Spleen (tissue), 11 donors: ENCODE measurements around the gene CFAP221. TPM values are rescaled to one million over a fixed set of nuclear protein-coding genes. Genes with fewer than 3 reads are reported as not detected.

ENCODE experiments used
- DNase-seq: peaks from one replicate; pipeline ENCODE4 v3.0.0-alpha.2; 2020
- H3K27ac ChIP-seq, 8 donors: fragments of 200-600 bp; sonication (generic) in 7 of 8; 1 replicate in 4 of 8; 2 replicates in 4 of 8; pipeline versions ENCODE4 v1.5.0 to v1.8.0; 2016 to 2021; ENCODE audit warnings: inconsistent platforms in 4 of 8, mild to moderate bottlenecking in 4 of 8, moderate library complexity in 1 of 8
- H3K27me3 ChIP-seq, 7 donors: fragments of 200-600 bp; sonication (generic) in 6 of 7; replicated peaks in 1 of 7; 1 replicate in 4 of 7; 2 replicates in 3 of 7; pipeline versions ENCODE4 v1.5.0 to v1.8.0; 2016 to 2021; ENCODE audit warnings: inconsistent platforms in 3 of 7, mild to moderate bottlenecking in 1 of 7
- H3K36me3 ChIP-seq, 6 donors: fragments of 200-600 bp; sonication (generic) in 5 of 6; 1 replicate in 4 of 6; 2 replicates in 2 of 6; pipeline versions ENCODE4 v1.5.0 to v1.8.0; 2016 to 2021; ENCODE audit warnings: inconsistent platforms in 2 of 6
- H3K4me1 ChIP-seq, 6 donors: fragments of 200-600 bp; sonication (generic) in 5 of 6; 1 replicate in 3 of 6; 2 replicates in 3 of 6; pipeline versions ENCODE4 v1.5.0 to v1.8.0; 2016 to 2021; ENCODE audit warnings: inconsistent platforms in 3 of 6
- H3K4me3 ChIP-seq, 8 donors: fragments of 200-600 bp; sonication (generic) in 7 of 8; 1 replicate in 4 of 8; 2 replicates in 4 of 8; pipeline versions ENCODE4 v1.5.0 to v1.8.0; 2016 to 2021; ENCODE audit warnings: inconsistent platforms in 4 of 8, mild to moderate bottlenecking in 4 of 8, moderate library complexity in 2 of 8
- H3K9me3 ChIP-seq, 8 donors: fragments of 200-600 bp; sonication (generic) in 7 of 8; 1 replicate in 4 of 8; 2 replicates in 4 of 8; pipeline versions ENCODE4 v1.5.0 to v1.8.0; 2016 to 2021; ENCODE audit warnings: inconsistent platforms in 4 of 8
- CTCF ChIP-seq, 11 experiments: fragments of 200-600 bp in 7 of 11; fragments of 450-650 bp in 4 of 11; sonication (generic) in 4 of 11; IDR thresholded peaks in 8 of 11; conservative IDR thresholded peaks in 3 of 11; 1 replicate in 7 of 11; 2 replicates in 4 of 11; pipeline versions ENCODE4 v1.4.0 to v1.8.0; 2016 to 2021; ENCODE audit warnings: antibody characterized with exemption in 11 of 11, inconsistent platforms in 4 of 11, mild to moderate bottlenecking in 1 of 11
- POLR2A ChIP-seq, 3 donors: fragments of 450-650 bp; IDR thresholded peaks; one replicate each; pipeline ENCODE4 v1.5.1; 2017; ENCODE audit warnings: antibody characterized with exemption in 3 of 3, mild to moderate bottlenecking in 1 of 3
- POLR2AphosphoS5 ChIP-seq, 3 donors: sonication (generic); formaldehyde crosslinking; IDR thresholded peaks; one replicate each; pipeline ENCODE4 v1.5.1; 2017; ENCODE audit warnings: antibody characterized with exemption in 3 of 3
- whole genome bisulfite sequencing, 5 donors: extraction: QIAGEN DNeasy Blood & Tissue Kit in 3 of 5; methylation state at CpG; one replicate each; pipeline versions ENCODE4 v1.1.5 to v1.1.7; 2013 to 2018; 5-methylcytosine and 5-hydroxymethylcytosine counted together
- intact Hi-C: fragments of 100-400 bp; cut with DNase I; formaldehyde crosslinking; loops from one replicate; pipeline ENCODE4 v1.15.0; 2023; ENCODE audit warnings: low total_unique reads
- polyA plus RNA-seq, 3 donors: library from polyadenylated mRNA; stranded (reverse); fragments of 200-250 nt; gene quantifications; one replicate each; pipeline ENCODE4 v1.2.1, GENCODE V29; 2013
- total RNA-seq, 7 donors: library from RNA; depleted of rRNA in 3 of 7; stranded (reverse); fragments of >200 nt in 3 of 7; fragmentation: NEBNext Ultra II Directional in 4 of 7; extraction: Animal tissue kit (Norgen Biotek cat#: 25700) in 4 of 7; gene quantifications; one replicate each; pipeline versions ENCODE4 v1.1.0 to v1.2.1, GENCODE V29; 2016 to 2021
- donor health status: healthy with polysubstance abuse.
- donor health status: DM: no; HTN: no; CAD: no; lungs with moderate emphysema.
- donor health status: DM: no; HTN: no; CAD: no.
- donor health status: Bipolar disorder and iron deficiency.
- donor health status: healthy.
- donor health status: DM: no; HTN: no; CAD: no.
- donor health status: DM: yes; HTN: yes; CAD: no.

The CFAP221 gene
- total and polyA plus RNA-seq, 10 donors: 0.06 to 1.5 (median 0.55) TPM; not detected in 2

- Histone ChIP-seq H3K27ac (no peak overlapping the region), H3K36me3 (peaks cover 0 to 32% (median 17%) of the 10 kb centered on the region in 6 donors), H3K4me1 (peaks cover 0 to 12% (median 0%) of the 10 kb centered on the region in 6 donors), H3K9me3 (no peaks in the 10 kb centered on the region), H3K4me3 (no peak overlapping the region), H3K27me3 (peaks cover 0 to 9% (median 0%) of the 10 kb centered on the region in 7 donors)
- 92 to 97% (median 94%) methylated on average over 4 to 7 of the region's 7 CpGs for WGBS, 5 donors
- no peak for TF ChIP-seq POLR2A (IDR thresholded peaks at IDR 0.05)
- DNase-seq: peak; percentile 71
- intact Hi-C loops: no loop called here
These were observed 148.1 kb downstream of the CFAP221 start for GRCh38 chr2:119692310-119692709.

- H3K27ac ChIP-seq: no peak overlapping the region
- peaks cover 0 to 26% (median 12%) of the 10 kb centered on the region in 6 donors for H3K36me3 ChIP-seq
- H3K9me3 ChIP-seq: no peaks in the 10 kb centered on the region
- peak; percentile 43 for DNase-seq
- H3K4me1 ChIP-seq: peaks cover 0 to 12% (median 0%) of the 10 kb centered on the region in 6 donors
- 71 to 89% (median 78%) methylated on average over 5 to 7 of the region's 7 CpGs for WGBS, 5 donors
- H3K27me3 ChIP-seq: peaks cover 0 to 9% (median 0%) of the 10 kb centered on the region in 7 donors
- H3K4me3 ChIP-seq: no peak overlapping the region
- intact Hi-C loops: no loop called here
- no peak for TF ChIP-seq POLR2AphosphoS5 (IDR thresholded peaks at IDR 0.05)
- TF ChIP-seq POLR2A (IDR thresholded peaks at IDR 0.05): no peak
- no peak for TF ChIP-seq CTCF (IDR thresholded peaks at IDR 0.05 in 8 of 11, conservative IDR thresholded peaks at IDR 0.05 in 3 of 11)
These were observed 148.7 kb downstream of the CFAP221 start for GRCh38 chr2:119692954-119693353.

GRCh38 chr2:119693567-119693966 is 149.3 kb downstream of the CFAP221 start:
- H3K36me3 ChIP-seq: peaks cover 0 to 20% (median 8%) of the 10 kb centered on the region in 6 donors
- WGBS, 5 donors: 67 to 91% (median 88%) methylated on average over 3 of the region's 3 CpGs
- DNase-seq: peak; percentile 21
- TF ChIP-seq POLR2AphosphoS5 (IDR thresholded peaks at IDR 0.05): no peak
- TF ChIP-seq POLR2A (IDR thresholded peaks at IDR 0.05): no peak
- no peak for TF ChIP-seq CTCF (IDR thresholded peaks at IDR 0.05 in 8 of 11, conservative IDR thresholded peaks at IDR 0.05 in 3 of 11)
- H3K27me3 ChIP-seq: peaks cover 0 to 12% (median 0%) of the 10 kb centered on the region in 7 donors
- no peaks in the 10 kb centered on the region for H3K9me3 ChIP-seq
- no peak overlapping the region for H3K4me3 ChIP-seq
- peaks cover 0 to 12% (median 0%) of the 10 kb centered on the region in 6 donors for H3K4me1 ChIP-seq
- no peak overlapping the region for H3K27ac ChIP-seq
- intact Hi-C loops: no loop called here

- intact Hi-C loops: no loop called here
- 80 to 96% (median 92%) methylated on average over 5 of the region's 5 CpGs for WGBS, 5 donors
- no peak for TF ChIP-seq CTCF (IDR thresholded peaks at IDR 0.05 in 8 of 11, conservative IDR thresholded peaks at IDR 0.05 in 3 of 11)
- TF ChIP-seq POLR2A (IDR thresholded peaks at IDR 0.05): no peak
- TF ChIP-seq POLR2AphosphoS5 (IDR thresholded peaks at IDR 0.05): no peak
- no peak overlapping the region for H3K27ac ChIP-seq
- H3K9me3 ChIP-seq: no peaks in the 10 kb centered on the region
- H3K36me3 ChIP-seq: peaks cover 0 to 16% (median 6%) of the 10 kb centered on the region in 6 donors
- H3K27me3 ChIP-seq: peaks cover 0 to 12% (median 0%) of the 10 kb centered on the region in 7 donors
- no peak overlapping the region for H3K4me3 ChIP-seq
- H3K4me1 ChIP-seq: peaks cover 0 to 12% (median 0%) of the 10 kb centered on the region in 6 donors
- DNase-seq: peak; percentile 19
These were observed 149.7 kb downstream of the CFAP221 start for GRCh38 chr2:119693967-119694366.
